SU-DHL-6 (cell line): Measurements from ENCODE around the gene MACF1.

Source experiments
- H2AFZ ChIP-seq: fragments of 200-600 bp; sonication (generic); 2 replicates; pipeline ENCODE4 v1.6.1; 2014; ENCODE audit warnings: low read depth, mild to moderate bottlenecking, moderate library complexity, mixed read lengths, antibody characterized with exemption, low read length; ENCODE audit not compliant: severe bottlenecking
- H3F3A ChIP-seq: fragments of 200-600 bp; shearing (Covaris generic); 2 replicates; pipeline ENCODE4 v1.6.0; 2016; ENCODE audit warnings: antibody characterized with exemption, mild to moderate bottlenecking; ENCODE audit not compliant: insufficient read depth
- H3K27ac ChIP-seq: fragments of 200-600 bp; sonication (generic); 2 replicates; pipeline ENCODE4 v1.5.1; 2016; ENCODE audit warnings: low read depth, mild to moderate bottlenecking, low read length, moderate library complexity, mixed read lengths
- H3K27me3 ChIP-seq: fragments of 200-600 bp; sonication (generic), shearing (Covaris generic); 2 replicates; pipeline ENCODE4 v1.6.0; 2014; ENCODE audit warnings: mild to moderate bottlenecking, low read length
- H3K36me3 ChIP-seq: fragments of 200-600 bp; sonication (generic); 2 replicates; pipeline ENCODE4 v1.6.1; 2014; ENCODE audit warnings: mild to moderate bottlenecking, low read length, mixed read lengths
- H3K4me2 ChIP-seq: fragments of 300-600, 200-600 bp; shearing (Covaris generic), sonication (generic); 2 replicates; pipeline ENCODE4 v1.6.0; 2014; ENCODE audit warnings: low read length, low read depth, mild to moderate bottlenecking; ENCODE audit not compliant: poor library complexity, severe bottlenecking
- H3K4me3 ChIP-seq: fragments of 200-600 bp; sonication (generic); 2 replicates; pipeline ENCODE4 v1.5.1; 2014; ENCODE audit warnings: antibody characterized with exemption, low read length, mild to moderate bottlenecking, mixed read lengths; ENCODE audit not compliant: insufficient read depth, poor library complexity, severe bottlenecking
- H3K79me2 ChIP-seq: fragments of 200-600 bp; sonication (generic); 2 replicates; pipeline ENCODE4 v1.6.1; 2014; ENCODE audit warnings: mild to moderate bottlenecking, low read length, moderate library complexity; ENCODE audit not compliant: insufficient read depth
- H3K9ac ChIP-seq: fragments of 200-600 bp; sonication (generic); 2 replicates; pipeline ENCODE4 v1.7.0; 2014; ENCODE audit warnings: mild to moderate bottlenecking, low read length
- H3K9me2 ChIP-seq: fragments of 200-600 bp; sonication (generic); replicated peaks from 2 replicates; pipeline ENCODE4 v1.6.1; 2014; ENCODE audit warnings: low read length; ENCODE audit not compliant: insufficient read depth
- H3K9me3 ChIP-seq: fragments of 200-600 bp; sonication (generic); 2 replicates; pipeline ENCODE4 v1.6.1; 2014; ENCODE audit warnings: low read length, mixed read lengths; ENCODE audit not compliant: insufficient read depth
- H4K20me1 ChIP-seq: fragments of 200-600 bp; sonication (generic); 2 replicates; pipeline ENCODE4 v1.6.1; 2014; ENCODE audit warnings: low read depth, mild to moderate bottlenecking, antibody characterized with exemption, low read length, moderate library complexity, mixed read lengths
- EZH2phosphoT487 ChIP-seq: fragments of 200-600 bp; sonication (generic), shearing (Covaris generic); conservative IDR thresholded peaks from 2 replicates; pipeline ENCODE4 v1.6.1; 2018; ENCODE audit warnings: mild to moderate bottlenecking, antibody characterized with exemption, low read length, moderate library complexity, mixed read lengths
- TF ChIP-seq, protein P1 (sequence below): fragments of 200-600 bp; sonication (generic); IDR thresholded peaks from one replicate; pipeline ENCODE4 v1.5.1; 2017; ENCODE audit warnings: antibody characterized with exemption, mild to moderate bottlenecking, low read length, moderate library complexity; ENCODE audit not compliant: insufficient read depth, poor library complexity, severe bottlenecking

Gene MACF1

DNA sequence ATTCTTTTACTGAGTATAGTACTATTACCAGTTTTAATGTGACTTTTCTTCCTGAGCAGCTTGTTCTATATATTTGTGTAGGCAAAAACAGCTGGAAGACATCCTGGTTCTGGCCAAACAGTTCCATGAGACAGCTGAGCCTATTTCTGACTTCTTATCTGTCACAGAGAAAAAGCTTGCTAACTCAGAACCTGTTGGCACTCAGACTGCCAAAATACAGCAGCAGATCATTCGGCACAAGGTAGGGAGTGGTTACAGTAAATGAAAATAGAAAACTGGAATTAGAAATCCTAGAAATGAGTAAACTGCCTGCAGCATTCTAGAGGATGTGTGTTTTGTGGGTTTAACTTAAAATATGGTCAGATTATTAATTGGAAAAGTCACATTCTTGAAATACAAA is 222.9 kb downstream of the MACF1 start:
- Histone ChIP-seq H3K36me3 (peaks cover 50% of the 10 kb centered on the region; the same call in 1 of the 2 replicates), H4K20me1 (no peaks in the 10 kb centered on the region), H3K9ac (no peak overlapping the region), H2AFZ (no peak overlapping the region), H3K4me2 (no peak overlapping the region), H3K4me3 (no peak overlapping the region), H3K79me2 (no peaks in the 10 kb centered on the region), H3K27me3 (no peaks in the 10 kb centered on the region), H3K27ac (no peak overlapping the region), H3F3A (no peaks in the 10 kb centered on the region), H3K9me3 (no peaks in the 10 kb centered on the region), H3K9me2 (no peaks in the 10 kb centered on the region)
- TF ChIP-seq, protein P1, sequence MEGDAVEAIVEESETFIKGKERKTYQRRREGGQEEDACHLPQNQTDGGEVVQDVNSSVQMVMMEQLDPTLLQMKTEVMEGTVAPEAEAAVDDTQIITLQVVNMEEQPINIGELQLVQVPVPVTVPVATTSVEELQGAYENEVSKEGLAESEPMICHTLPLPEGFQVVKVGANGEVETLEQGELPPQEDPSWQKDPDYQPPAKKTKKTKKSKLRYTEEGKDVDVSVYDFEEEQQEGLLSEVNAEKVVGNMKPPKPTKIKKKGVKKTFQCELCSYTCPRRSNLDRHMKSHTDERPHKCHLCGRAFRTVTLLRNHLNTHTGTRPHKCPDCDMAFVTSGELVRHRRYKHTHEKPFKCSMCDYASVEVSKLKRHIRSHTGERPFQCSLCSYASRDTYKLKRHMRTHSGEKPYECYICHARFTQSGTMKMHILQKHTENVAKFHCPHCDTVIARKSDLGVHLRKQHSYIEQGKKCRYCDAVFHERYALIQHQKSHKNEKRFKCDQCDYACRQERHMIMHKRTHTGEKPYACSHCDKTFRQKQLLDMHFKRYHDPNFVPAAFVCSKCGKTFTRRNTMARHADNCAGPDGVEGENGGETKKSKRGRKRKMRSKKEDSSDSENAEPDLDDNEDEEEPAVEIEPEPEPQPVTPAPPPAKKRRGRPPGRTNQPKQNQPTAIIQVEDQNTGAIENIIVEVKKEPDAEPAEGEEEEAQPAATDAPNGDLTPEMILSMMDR = no peak
- no peak for TF ChIP-seq EZH2phosphoT487

DNA sequence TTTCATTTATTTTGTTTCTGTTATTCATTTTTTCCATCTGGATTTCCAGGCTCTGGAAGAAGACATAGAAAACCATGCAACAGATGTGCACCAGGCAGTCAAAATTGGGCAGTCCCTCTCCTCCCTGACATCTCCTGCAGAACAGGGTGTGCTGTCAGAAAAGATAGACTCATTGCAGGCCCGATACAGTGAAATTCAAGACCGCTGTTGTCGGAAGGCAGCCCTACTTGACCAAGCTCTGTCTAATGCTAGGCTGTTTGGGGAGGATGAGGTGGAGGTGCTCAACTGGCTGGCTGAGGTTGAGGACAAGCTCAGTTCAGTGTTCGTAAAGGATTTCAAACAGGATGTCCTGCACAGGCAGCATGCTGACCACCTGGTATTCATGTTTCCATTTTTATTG is 223.4 kb downstream of the MACF1 start:
- no peak overlapping the region for H3K27ac ChIP-seq
- no peak for TF ChIP-seq EZH2phosphoT487
- TF ChIP-seq, protein P1 = no peak
- no peaks in the 10 kb centered on the region for H3K79me2 ChIP-seq
- no peak overlapping the region for H2AFZ ChIP-seq
- H3K9me2 ChIP-seq = no peaks in the 10 kb centered on the region
- no peak overlapping the region for H3K4me3 ChIP-seq
- H3K9me3 ChIP-seq = no peaks in the 10 kb centered on the region
- H3K4me2 ChIP-seq = no peak overlapping the region
- H3K27me3 ChIP-seq = no peaks in the 10 kb centered on the region
- H3F3A ChIP-seq = no peaks in the 10 kb centered on the region
- no peaks in the 10 kb centered on the region for H4K20me1 ChIP-seq
- H3K36me3 ChIP-seq = peaks cover 52% of the 10 kb centered on the region
- no peak overlapping the region for H3K9ac ChIP-seq

DNA sequence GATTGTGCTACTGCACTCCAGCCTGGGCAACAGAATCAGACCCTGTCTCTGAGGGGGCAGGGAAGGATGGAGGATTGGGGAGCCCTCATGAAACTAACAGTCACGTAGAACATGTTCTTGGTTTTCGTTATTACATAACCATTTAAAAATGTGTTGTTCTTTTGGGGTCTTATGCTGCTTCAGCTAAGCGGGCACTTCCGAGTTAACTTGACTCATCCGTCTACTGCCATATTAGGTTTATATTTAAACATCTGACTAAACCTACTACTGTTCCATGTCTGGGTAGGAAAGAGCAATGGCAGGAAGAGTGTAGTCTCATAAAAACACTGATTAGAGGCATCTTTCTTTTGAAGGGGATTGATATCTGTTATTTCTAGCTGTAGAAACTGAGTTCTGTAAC is 227.4 kb downstream of the MACF1 start:
- Histone ChIP-seq H3K79me2 (no peaks in the 10 kb centered on the region), H3K27me3 (no peaks in the 10 kb centered on the region), H3K4me2 (no peak overlapping the region), H3K27ac (no peak overlapping the region), H3K9ac (no peak overlapping the region), H4K20me1 (no peaks in the 10 kb centered on the region), H2AFZ (no peak overlapping the region), H3K9me3 (no peaks in the 10 kb centered on the region), H3K9me2 (no peaks in the 10 kb centered on the region), H3K4me3 (no peak overlapping the region), H3K36me3 (peaks cover 62% of the 10 kb centered on the region), H3F3A (0 out of 2 replicates have a peak, but pooled peaks cover 3% of the 10 kb centered on the region)
- TF ChIP-seq EZH2phosphoT487 = no peak
- TF ChIP-seq, protein P1 = no peak
